T-helper 22 cell (primary cell): Measurements from ENCODE around the gene ATG12.
"Not testable (repeated sequence)": the region's sequence is repeated elsewhere in the genome, so short reads cannot be mapped to it uniquely, and the experiment has no call there.

Source experiments
- DNase-seq: peaks from one replicate; pipeline ENCODE4 v3.0.0-alpha.2; 2020; ENCODE audit warnings: low read depth

Gene ATG12

GRCh38 chr5:115841382-115842088 is at the start of gene ATG12, which contains the start of gene AP3S1:
Gene ATG12 (minus strand): TSS chr5:115841565. CDS start chr5:115841552, 13 bp downstream.
Gene AP3S1 (plus strand): TSS chr5:115841935. CDS start chr5:115842038, 103 bp downstream.
- DNase-seq: peak; percentile 85

- DNase-seq: no peak
These were observed 46.7 kb upstream of the ATG12 start for GRCh38 chr5:115888027-115888426.

- DNase-seq: not testable (repeated sequence)
These were observed 43.8 kb upstream of the ATG12 start for GRCh38 chr5:115885208-115885607.

GRCh38 chr5:115884704-115885103 is 43.3 kb upstream of the ATG12 start:
- DNase-seq: no peak

- DNase-seq: not testable (repeated sequence)
These were observed 41.1 kb upstream of the ATG12 start for GRCh38 chr5:115882434-115882833.

- DNase-seq: not testable (repeated sequence)
These were observed 36.0 kb upstream of the ATG12 start for GRCh38 chr5:115877342-115877741.

GRCh38 chr5:115875447-115875846 is 34.1 kb upstream of the ATG12 start:
- no peak for DNase-seq

GRCh38 chr5:115873392-115873791 is 32.0 kb upstream of the ATG12 start:
- DNase-seq: no peak

GRCh38 chr5:115872447-115872846 is 31.1 kb upstream of the ATG12 start:
- no peak for DNase-seq

GRCh38 chr5:115869256-115869795 is 28.0 kb upstream of the ATG12 start:
- no peak for DNase-seq

- DNase-seq: no peak
These were observed 18.0 kb upstream of the ATG12 start for GRCh38 chr5:115859378-115859777.

GRCh38 chr5:115858396-115858795 is 17.0 kb upstream of the ATG12 start:
- no peak for DNase-seq

- no peak for DNase-seq
These were observed 16.4 kb upstream of the ATG12 start for GRCh38 chr5:115857626-115858349.

GRCh38 chr5:115857057-115857479 is 15.7 kb upstream of the ATG12 start:
- DNase-seq: no peak

- DNase-seq: no peak
These were observed 14.6 kb upstream of the ATG12 start for GRCh38 chr5:115855959-115856358.

- no peak for DNase-seq
These were observed 12.8 kb upstream of the ATG12 start for GRCh38 chr5:115854139-115854538.

GRCh38 chr5:115850744-115851416 is 9.5 kb upstream of the ATG12 start:
- no peak for DNase-seq

GRCh38 chr5:115849258-115849798 is 8.0 kb upstream of the ATG12 start:
- no peak for DNase-seq

GRCh38 chr5:115847290-115847689 is 5.9 kb upstream of the ATG12 start:
- no peak for DNase-seq

- DNase-seq: no peak
These were observed 3.0 kb upstream of the ATG12 start for GRCh38 chr5:115844321-115844817.

- DNase-seq: no peak
These were observed 2.2 kb upstream of the ATG12 start for GRCh38 chr5:115843444-115844130.
